Stimulated activated CD4-positive, alpha-beta T cell treated with anti-CD3 and anti-CD28 coated beads, Interleukin-1b, Interleukin-23, amount 100 ng/mL, for 4 hours (primary cell): Measurements from ENCODE around the gene ANAPC2.
A peak's percentile ranks its signal among the peaks of the same experiment; 100 is the strongest.

Source experiments
- DNase-seq, 2 donors: peaks; one replicate each; pipeline ENCODE4 v3.0.0-alpha.2; 2020; ENCODE audit warnings: low read depth in 2 of 2

ANAPC2 gene, protein sequence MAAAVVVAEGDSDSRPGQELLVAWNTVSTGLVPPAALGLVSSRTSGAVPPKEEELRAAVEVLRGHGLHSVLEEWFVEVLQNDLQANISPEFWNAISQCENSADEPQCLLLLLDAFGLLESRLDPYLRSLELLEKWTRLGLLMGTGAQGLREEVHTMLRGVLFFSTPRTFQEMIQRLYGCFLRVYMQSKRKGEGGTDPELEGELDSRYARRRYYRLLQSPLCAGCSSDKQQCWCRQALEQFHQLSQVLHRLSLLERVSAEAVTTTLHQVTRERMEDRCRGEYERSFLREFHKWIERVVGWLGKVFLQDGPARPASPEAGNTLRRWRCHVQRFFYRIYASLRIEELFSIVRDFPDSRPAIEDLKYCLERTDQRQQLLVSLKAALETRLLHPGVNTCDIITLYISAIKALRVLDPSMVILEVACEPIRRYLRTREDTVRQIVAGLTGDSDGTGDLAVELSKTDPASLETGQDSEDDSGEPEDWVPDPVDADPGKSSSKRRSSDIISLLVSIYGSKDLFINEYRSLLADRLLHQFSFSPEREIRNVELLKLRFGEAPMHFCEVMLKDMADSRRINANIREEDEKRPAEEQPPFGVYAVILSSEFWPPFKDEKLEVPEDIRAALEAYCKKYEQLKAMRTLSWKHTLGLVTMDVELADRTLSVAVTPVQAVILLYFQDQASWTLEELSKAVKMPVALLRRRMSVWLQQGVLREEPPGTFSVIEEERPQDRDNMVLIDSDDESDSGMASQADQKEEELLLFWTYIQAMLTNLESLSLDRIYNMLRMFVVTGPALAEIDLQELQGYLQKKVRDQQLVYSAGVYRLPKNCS

GRCh38 chr9:137188490-137189296 is at the start of gene ANAPC2, which contains the start of gene SSNA1:
ANAPC2 (minus strand) TSS chr9:137188560; CDS start chr9:137188532, 28 bp downstream.
SSNA1 (plus strand) TSS chr9:137188676; CDS start chr9:137188727, 51 bp downstream.
- peak; percentile 87 to 93 for DNase-seq

DNA sequence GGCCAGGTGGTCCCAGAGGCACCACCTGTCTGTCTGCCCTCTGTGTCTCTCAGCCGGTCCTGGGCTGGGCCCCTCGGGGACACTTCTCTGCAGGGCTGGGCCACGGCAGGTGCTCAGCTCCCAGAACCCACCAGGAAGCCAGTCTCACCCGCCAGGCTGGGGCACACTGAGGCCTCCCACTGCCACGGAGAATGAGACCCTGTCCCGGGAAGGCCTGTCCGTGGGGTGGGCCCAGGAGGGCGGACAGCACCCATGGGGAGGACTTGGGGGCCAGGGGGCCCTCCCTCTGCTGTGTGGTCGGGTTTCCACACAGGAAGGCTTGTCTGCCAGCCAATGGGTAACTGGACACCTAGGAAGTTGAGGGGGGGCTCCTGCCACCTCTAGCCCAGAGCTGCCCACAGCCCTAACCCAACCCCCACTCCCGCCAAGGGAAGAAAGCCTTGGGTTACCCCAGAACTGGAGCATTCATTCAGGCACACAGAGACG is 48.6 kb upstream of the ANAPC2 start:
- DNase-seq, result no peak

- DNase-seq, result peak; percentile 92 to 94
Observed at GRCh38 chr9:137236238-137236935, 48.0 kb upstream of the ANAPC2 start.

DNA sequence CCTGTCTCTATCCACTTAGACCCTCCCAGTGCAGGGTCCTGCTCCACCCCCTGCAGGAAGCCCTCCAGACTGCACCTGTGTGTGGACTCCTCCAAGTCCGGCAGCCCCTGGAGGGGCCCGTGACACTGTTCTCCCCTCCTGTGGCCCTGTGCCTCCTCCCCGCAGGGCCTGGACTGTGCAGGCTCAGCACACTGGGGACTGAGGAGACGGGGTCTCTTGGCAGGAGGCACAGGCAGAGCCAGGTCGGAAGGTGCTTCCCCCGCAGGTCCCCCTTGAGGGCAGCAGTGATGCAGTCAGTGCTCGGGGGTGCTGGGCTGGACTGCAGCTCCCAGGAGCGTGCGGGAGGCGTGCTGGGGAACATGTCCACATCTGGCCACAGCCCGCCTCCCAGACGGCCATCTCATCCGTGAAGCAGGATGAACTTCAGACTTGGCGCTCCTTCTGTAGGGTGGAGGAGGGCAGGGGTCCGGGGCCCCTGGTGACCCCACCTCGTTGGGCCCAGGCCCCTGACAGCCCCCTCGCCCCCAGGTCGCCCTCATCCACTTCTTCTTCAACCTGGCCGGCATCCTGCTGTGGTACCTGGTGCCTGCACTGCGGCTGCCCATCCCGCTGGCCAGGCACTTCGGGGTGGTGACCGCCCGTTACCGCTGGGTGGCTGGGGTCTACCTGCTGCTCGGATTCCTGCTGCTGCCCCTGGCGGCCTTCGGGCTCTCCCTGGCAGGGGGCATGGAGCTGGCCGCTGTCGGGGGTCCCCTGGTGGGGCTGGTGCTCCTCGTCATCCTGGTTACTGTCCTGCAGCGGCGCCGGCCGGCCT is 47.3 kb upstream of the ANAPC2 start:
- no peak for DNase-seq

GRCh38 chr9:137234758-137235423 is 46.5 kb upstream of the ANAPC2 start:
- no peak for DNase-seq

GRCh38 chr9:137234055-137234697 is 45.8 kb upstream of the ANAPC2 start:
- no peak for DNase-seq

- DNase-seq, result no peak
Observed at GRCh38 chr9:137233143-137233980, 45.0 kb upstream of the ANAPC2 start.

DNA sequence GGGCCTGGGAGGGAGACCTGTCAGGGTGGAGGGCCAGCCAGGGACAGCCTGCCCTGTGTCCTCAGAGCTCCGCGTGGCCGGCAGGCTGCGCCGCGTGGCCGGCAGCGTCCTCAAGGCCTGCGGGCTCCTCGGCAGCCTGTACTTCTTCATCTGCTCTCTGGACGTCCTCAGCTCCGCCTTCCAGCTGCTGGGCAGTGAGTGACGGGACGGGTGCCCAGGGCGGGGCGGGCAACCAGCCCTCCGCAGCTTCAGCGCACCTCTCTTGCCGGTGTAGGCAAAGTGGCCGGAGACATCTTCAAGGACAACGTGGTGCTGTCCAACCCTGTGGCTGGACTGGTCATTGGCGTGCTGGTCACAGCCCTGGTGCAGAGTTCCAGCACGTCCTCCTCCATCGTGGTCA is 44.1 kb upstream of the ANAPC2 start:
- DNase-seq, result no peak

DNA sequence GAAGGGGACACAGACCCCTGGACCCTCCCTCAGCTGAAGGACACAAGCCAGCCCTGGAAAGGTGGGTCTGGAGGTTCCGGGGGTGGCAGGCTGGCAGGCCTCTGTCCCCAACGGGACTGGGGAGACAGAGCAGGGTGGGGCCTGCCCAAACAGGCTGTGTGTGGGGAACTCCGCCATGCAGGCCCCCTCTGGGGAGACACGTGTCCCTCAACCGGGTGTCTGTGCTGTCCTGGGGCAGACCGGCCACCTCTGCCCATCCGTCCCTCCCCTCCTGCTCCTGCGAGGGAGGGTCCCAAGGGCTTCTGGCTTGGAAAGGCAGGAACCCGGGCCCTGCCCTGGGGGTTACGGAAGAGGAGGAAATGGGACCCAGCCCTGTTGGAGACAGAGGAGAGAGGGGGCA is 43.7 kb upstream of the ANAPC2 start:
- DNase-seq, result no peak

DNA sequence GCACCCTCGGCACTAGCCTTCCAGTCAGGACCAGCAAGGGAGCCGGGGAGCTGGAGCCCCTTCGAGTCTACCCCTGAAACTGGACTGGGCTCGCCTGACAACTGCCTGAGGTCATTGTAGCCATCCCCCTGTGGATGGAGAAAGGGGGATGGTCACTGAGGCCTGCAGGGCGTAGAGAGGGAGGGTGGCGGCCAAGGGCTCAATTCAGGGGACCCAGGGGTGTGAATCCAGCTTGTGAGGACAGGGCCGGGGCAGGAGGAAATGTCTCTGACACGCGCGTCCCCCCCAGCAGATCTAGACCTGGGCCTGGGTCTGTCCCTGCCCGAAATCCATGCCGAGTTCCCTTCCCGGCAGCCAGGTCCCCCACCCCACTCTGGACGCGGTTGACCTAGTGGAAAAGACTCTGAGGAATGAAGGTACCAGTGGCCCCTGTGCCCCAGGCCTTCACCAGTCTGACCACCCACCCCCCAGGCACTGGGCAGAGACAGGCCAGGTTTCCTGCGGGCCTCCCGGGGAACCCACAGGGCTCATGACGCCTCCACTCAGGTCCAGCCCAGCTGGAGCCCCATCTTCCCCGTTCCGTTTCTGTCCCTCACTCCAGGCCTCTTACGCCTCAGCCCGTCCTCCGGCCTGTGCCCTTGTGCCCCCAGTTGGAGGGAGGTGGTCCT is 43.1 kb upstream of the ANAPC2 start:
- DNase-seq, result no peak

- DNase-seq, result no peak
Observed at GRCh38 chr9:137230705-137231371, 42.5 kb upstream of the ANAPC2 start, which contains the start of gene SLC34A3. SLC34A3 (plus strand) TSS chr9:137230901; CDS start chr9:137231703, 802 bp downstream.

DNA sequence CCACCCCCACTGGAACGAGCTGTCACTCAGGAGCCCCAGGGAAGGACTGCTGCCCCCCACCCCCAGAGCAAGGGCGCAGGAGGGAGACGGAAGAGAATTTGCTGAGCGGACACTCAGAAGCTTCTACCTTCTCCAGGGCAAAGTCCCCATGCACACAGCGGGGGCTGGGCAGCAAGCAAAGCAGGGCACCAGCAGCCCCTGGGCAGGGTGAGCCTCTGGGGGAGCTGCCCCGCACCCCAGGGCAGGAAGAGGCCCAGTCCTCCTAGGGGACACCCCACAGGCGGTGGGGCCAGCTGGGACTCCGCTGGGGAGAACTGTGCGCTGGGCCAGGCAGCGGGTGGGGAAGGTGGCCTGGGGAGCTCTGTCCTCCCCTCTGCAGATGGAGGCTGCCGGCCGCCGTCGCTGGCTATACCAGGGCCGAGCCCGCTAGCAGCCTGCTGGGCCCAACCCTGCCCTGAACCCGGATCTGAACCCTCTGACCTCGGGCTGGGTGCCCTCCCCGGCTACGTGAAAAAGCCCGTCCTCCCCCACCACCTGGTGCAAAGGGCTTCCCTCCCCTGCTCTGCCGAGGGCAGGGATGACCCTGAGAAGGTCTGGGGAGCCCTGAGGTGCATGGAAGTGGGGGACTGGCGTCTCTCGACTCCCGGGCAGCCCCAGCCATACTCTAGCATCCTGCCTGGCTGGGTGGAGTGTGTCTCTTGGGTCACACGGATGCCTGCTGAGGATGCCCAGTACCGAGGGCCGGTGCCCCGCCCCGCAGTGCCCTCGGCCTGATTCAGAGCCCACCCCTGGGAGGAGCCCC is 41.7 kb upstream of the ANAPC2 start:
- DNase-seq, result no peak

DNA sequence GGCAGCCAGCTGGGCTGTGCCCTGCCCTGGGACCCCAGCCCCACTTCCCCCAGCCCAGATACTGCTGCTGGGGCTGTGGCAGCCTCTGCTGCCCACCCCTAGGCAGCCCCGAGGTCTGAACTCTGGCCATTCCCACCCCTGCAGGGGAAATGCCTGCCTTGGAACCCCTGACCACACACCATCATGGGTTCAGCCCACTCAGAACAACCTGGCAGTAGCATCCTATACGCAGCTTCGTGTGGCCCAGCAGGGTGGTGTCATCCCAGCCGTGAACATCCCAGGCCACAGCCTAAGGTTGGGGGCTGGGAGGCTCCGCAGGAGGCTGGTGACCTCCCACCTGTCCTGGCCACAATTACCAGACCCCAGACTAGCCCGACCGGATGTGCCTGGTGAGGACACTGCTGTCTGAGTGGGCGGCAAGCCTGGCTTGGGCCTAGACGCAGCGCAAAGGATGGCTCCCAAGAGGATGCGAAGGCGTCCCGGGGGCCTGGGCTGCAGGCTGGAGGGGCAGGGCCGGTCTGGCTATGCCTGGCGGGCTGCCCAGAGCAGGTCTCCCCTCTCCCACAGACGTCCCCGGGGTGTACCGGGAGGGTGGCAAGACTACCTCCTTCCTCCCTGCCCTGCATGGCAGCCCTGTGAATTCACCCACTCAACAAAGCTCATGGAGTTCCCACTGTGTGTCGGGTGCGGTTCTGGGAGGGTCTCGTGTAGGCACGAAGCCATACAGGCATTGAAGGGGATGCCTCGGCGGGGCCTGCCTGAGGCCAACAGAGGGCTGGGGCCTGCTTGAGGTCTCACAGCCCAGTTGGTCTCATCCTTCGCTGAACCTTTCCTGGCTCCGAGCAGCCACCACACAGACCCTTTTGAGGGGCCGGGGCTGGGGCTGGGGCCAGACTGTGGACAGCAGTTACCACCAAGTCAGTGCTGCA is 40.9 kb upstream of the ANAPC2 start:
- DNase-seq, result no peak

DNA sequence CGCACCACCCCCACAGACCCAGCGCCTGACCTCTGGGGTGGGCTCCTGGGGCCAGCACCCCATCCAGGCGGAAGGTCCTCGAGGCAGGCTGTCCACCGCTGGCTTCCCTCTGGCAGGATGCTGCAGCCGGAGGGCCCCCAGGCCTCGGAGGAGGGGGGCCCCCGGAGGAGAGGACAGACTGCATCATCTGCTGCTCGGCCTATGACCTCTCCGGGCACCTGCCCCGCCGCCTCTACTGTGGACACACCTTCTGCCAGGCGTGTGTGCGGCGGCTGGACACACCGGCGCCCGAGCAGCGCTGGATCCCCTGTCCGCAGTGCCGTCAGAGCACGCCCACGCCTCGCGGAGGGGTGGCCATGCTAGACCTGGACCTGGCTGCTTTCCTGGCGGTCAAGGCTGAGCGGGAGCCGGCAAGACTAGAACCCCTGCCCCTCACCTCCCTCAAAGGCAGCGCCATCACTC is 40.2 kb upstream of the ANAPC2 start:
- no peak for DNase-seq
